WTC11 (cell line): Measurements from ENCODE around the gene ZNF774. TPM values are rescaled to one million over a fixed set of nuclear protein-coding genes. Genes with fewer than 3 reads are reported as not detected.

Experiments
- ATAC-seq: fragments of 200-7000 bp; cut with Tn5 transposase; 2 replicates; pipeline ENCODE4 v1.10.0; 2021; ENCODE audit warnings: mild to moderate bottlenecking, moderate library complexity
- CTCF ChIA-PET: fragments of 300-600 bp; sonication (Branson Sonifier 250); formaldehyde crosslinking; loops from one replicate; lab custom pipeline; 2021; ENCODE audit warnings: antibody characterized with exemption; lab: Charles Lee
- POLR2A ChIA-PET: fragments of 350-600 bp; sonication (Branson Sonifier 250); formaldehyde crosslinking; loops from one replicate; lab custom pipeline; 2021; ENCODE audit warnings: antibody characterized with exemption; lab: Charles Lee
- DNase-seq: peaks from one replicate; pipeline ENCODE4 v3.0.0; 2021; ENCODE audit warnings: low spot score
- H3K27ac Mint-ChIP-seq: 2 replicates; pipeline ENCODE4 v1.8.0; 2021; ENCODE audit warnings: mixed read lengths
- H3K27me3 Mint-ChIP-seq: 2 replicates; pipeline ENCODE4 v1.8.0; 2021; ENCODE audit warnings: low read depth, mild to moderate bottlenecking, moderate library complexity, mixed read lengths
- H3K36me3 Mint-ChIP-seq: 2 replicates; pipeline ENCODE4 v1.8.0; 2021; ENCODE audit warnings: mixed read lengths
- H3K4me1 Mint-ChIP-seq: 2 replicates; pipeline ENCODE4 v1.8.0; 2022; ENCODE audit warnings: mixed read lengths
- H3K4me3 Mint-ChIP-seq: 2 replicates; pipeline ENCODE4 v1.8.0; 2021; ENCODE audit warnings: mild to moderate bottlenecking, moderate library complexity, mixed read lengths
- H3K9me3 Mint-ChIP-seq: 2 replicates; pipeline ENCODE4 v1.8.0; 2021; ENCODE audit warnings: mixed read lengths
- ATF3 ChIP-seq: sonication (generic); formaldehyde crosslinking; conservative IDR thresholded peaks from 2 replicates; pipeline ENCODE4 v1.8.1; 2022; ENCODE audit warnings: mild to moderate bottlenecking, missing genetic modification reagents
- CBFB ChIP-seq: sonication (generic); formaldehyde crosslinking; IDR thresholded peaks from 2 replicates; pipeline ENCODE4 v1.8.1; 2022; ENCODE audit warnings: mild to moderate bottlenecking, low read depth, missing genetic modification reagents
- ERG ChIP-seq: fragments of 250-450 bp; sonication (Bioruptor Pico); IDR thresholded peaks from 2 replicates; pipeline ENCODE4 v1.8.0; 2021; ENCODE audit warnings: mild to moderate bottlenecking
- GRHL2 ChIP-seq: fragments of 250-450 bp; sonication (Bioruptor Pico); IDR thresholded peaks from 2 replicates; pipeline ENCODE4 v1.8.0; 2022; ENCODE audit warnings: mild to moderate bottlenecking, moderate library complexity; ENCODE audit not compliant: insufficient replicate concordance, severe bottlenecking
- IRF1 ChIP-seq: sonication (generic); formaldehyde crosslinking; IDR thresholded peaks from 2 replicates; pipeline ENCODE4 v1.8.0; 2023; ENCODE audit warnings: missing genetic modification reagents
- JUN ChIP-seq: sonication (generic); formaldehyde crosslinking; IDR thresholded peaks from 2 replicates; pipeline ENCODE4 v1.8.0; 2023; ENCODE audit warnings: mild to moderate bottlenecking, missing genetic modification reagents
- KAT7 ChIP-seq: sonication (generic); formaldehyde crosslinking; IDR thresholded peaks from 2 replicates; pipeline ENCODE4 v1.8.1; 2023; ENCODE audit warnings: missing genetic modification reagents, mild to moderate bottlenecking, borderline replicate concordance
- MXD4 ChIP-seq: fragments of 250-450 bp; sonication (Bioruptor Pico); IDR thresholded peaks from 2 replicates; pipeline ENCODE4 v1.8.0; 2021; ENCODE audit warnings: mild to moderate bottlenecking, moderate library complexity, borderline replicate concordance
- NFATC4 ChIP-seq: fragments of 250-450 bp; sonication (Bioruptor Pico); IDR thresholded peaks from 2 replicates; pipeline ENCODE4 v1.9.0; 2021; ENCODE audit warnings: mild to moderate bottlenecking
- OVOL2 ChIP-seq: fragments of 250-450 bp; sonication (Bioruptor Pico); IDR thresholded peaks from 2 replicates; pipeline ENCODE4 v1.9.0; 2021; ENCODE audit warnings: mild to moderate bottlenecking, borderline replicate concordance
- PRDM15 ChIP-seq: sonication (generic); formaldehyde crosslinking; IDR thresholded peaks from 2 replicates; pipeline ENCODE4 v1.8.0; 2022; ENCODE audit warnings: missing genetic modification reagents
- SMAD3 ChIP-seq: sonication (generic); formaldehyde crosslinking; IDR thresholded peaks from 2 replicates; pipeline ENCODE4 v1.8.0; 2022; ENCODE audit warnings: missing genetic modification reagents, mild to moderate bottlenecking, borderline replicate concordance
- SMAD4 ChIP-seq: sonication (generic); formaldehyde crosslinking; IDR thresholded peaks from 2 replicates; pipeline ENCODE4 v1.8.0; 2022; ENCODE audit warnings: mild to moderate bottlenecking, missing genetic modification reagents
- SOX15 ChIP-seq: fragments of 250-450 bp; sonication (Bioruptor Pico); IDR thresholded peaks from 2 replicates; pipeline ENCODE4 v1.9.0; 2021; ENCODE audit warnings: mild to moderate bottlenecking
- TEAD1 ChIP-seq: sonication (generic); formaldehyde crosslinking; IDR thresholded peaks from 2 replicates; pipeline ENCODE4 v1.8.0; 2022; ENCODE audit warnings: mild to moderate bottlenecking, missing genetic modification reagents
- USF2 ChIP-seq: sonication (generic); formaldehyde crosslinking; IDR thresholded peaks from 2 replicates; pipeline ENCODE4 v1.8.1; 2023; ENCODE audit warnings: mild to moderate bottlenecking, missing genetic modification reagents, moderate library complexity
- ZNF425 ChIP-seq: fragments of 250-450 bp; sonication (Bioruptor Pico); conservative IDR thresholded peaks from 2 replicates; pipeline ENCODE4 v1.9.0; 2021; ENCODE audit warnings: mild to moderate bottlenecking
- ZSCAN18 ChIP-seq: fragments of 250-450 bp; sonication (Bioruptor Pico); IDR thresholded peaks from 2 replicates; pipeline ENCODE4 v2.1.2; 2022; ENCODE audit warnings: mild to moderate bottlenecking, moderate library complexity
- total RNA-seq: library from RNA; stranded (reverse); gene quantifications from 3 replicates; pipeline ENCODE4 v1.2.3, GENCODE V29; 2021

The ZNF774 gene
- total RNA-seq, 1 experiment from 2014 or later = 2.6 TPM

- DNase-seq = no peak
- ChIA-PET POLR2A (no interaction called here), CTCF (interaction anchor here (0.8 kb wide), 1 partner anchor 11 kb away, joined by 3 read pairs; no protein-coding TSS in a partner anchor)
- Mint-ChIP-seq H3K4me1 (peaks cover 74% of the 10 kb centered on the region), H3K27ac (no peak overlapping the region), H3K27me3 (no peaks in the 10 kb centered on the region), H3K9me3 (no peaks in the 10 kb centered on the region), H3K36me3 (no peaks in the 10 kb centered on the region), H3K4me3 (no peak overlapping the region)
- TF ChIP-seq USF2 (no peak), OVOL2 (CRISPR knock-in tag) (no peak), ZNF425 (CRISPR knock-in tag) (no peak), TEAD1 (CRISPR knock-in tag) (no peak), SMAD3 (CRISPR knock-in tag) (no peak), KAT7 (CRISPR knock-in tag) (no peak), SOX15 (CRISPR knock-in tag) (no peak), CBFB (CRISPR knock-in tag) (no peak), JUN (no peak), MXD4 (no peak), ZSCAN18 (no peak), IRF1 (CRISPR knock-in tag) (no peak), GRHL2 (no peak), ATF3 (CRISPR knock-in tag) (no peak), SMAD4 (CRISPR knock-in tag) (no peak), ERG (CRISPR knock-in tag) (no peak), NFATC4 (CRISPR knock-in tag) (no peak), PRDM15 (CRISPR knock-in tag) (no peak)
- ATAC-seq = no peak
Measured at GRCh38 chr15:90402767-90403166, 50.7 kb downstream of the ZNF774 start.
